ENCODE data around the gene ZNF33A. TPM values are rescaled to one million over a fixed set of nuclear protein-coding genes. Genes with fewer than 3 reads are reported as not detected.

Gene ZNF33A
- total and polyA plus RNA-seq, 2 of the 4 experiments (the other 2 are of a cell fraction): 5.6 to 14.3 TPM

DNA sequence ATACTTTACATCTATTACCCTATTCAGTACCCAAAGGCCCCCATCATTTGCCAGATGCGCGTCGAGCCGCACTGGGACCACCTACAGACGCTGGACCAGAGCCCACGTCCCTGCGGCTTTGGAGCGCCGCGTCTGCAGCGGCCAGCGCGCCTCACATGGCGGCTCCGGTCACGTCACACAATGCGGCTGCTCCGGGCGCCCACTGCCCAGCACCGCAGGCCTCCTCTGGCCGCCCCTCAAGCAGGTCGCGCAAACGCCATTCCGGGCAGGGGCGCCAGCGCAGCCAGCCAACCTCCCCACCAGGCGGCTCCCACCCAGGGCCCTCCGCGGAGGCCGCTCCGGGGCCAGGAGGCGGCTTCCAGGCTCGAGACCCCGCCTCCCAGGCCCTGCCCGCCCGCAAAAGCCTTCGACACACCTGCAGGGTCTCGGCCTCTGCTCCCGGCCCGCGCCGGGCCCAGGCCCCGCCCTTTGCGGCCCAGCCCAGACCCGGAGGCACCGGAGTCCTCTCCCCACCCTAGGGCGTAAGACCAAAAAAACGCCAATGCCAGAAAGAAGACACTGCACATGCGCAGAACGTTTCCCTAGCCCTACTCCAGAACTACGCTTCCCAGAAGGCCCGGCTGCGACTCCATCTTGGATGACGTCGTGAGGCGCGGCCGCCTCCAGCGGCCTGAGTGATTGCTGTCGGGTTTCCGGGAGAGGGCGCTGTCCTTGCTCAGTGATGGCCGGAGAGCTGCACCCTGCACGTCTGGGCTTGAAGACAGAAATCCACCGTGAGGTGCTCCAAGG, 34.2 kb upstream of the ZNF33A start, which contains the start of gene ZNF25:
TSS of gene ZNF25 (minus strand) at position 557 of the 789 bp plus-strand sequence. CDS start 4,925 bp downstream, outside the sequence.
- dilution Hi-C loops (cut with HindIII; ENCODE audit: low sequenced_read_pairs, unreplicated experiment): no loop called here
- no peaks in the 10 kb centered on the region for H3K27me3 ChIP-seq (ENCODE audit: control insufficient read depth, insufficient read depth, low read length)
- H3K27ac ChIP-seq (ENCODE audit: insufficient read depth, low read length): peak within 1 kb of the TSS; percentile 62
- H3K23ac ChIP-seq (ENCODE audit: low read depth, low read length): peak within 1 kb of the TSS; percentile 80
- in situ Hi-C loops (cut with MboI; ENCODE audit: low sequenced_read_pairs): loop anchor here (25.0 kb wide), 1 partner anchor 386 kb away; no protein-coding TSS in a partner anchor
- 1% methylated on average over 32 of the region's 66 CpGs; no CpG with 5 or more reads in 1 of the 2 experiments for WGBS, 2 experiments (ENCODE audit: extremely low coverage in 2 of 2, insufficient read length in 1 of 2)
- H3K36me3 ChIP-seq (ENCODE audit: control insufficient read depth, insufficient read depth, low read length): no peaks in the 10 kb centered on the region
- peak within 1 kb of the TSS; percentile 73 for H2BK5ac ChIP-seq (ENCODE audit: low read depth, low read length, poor library complexity, severe bottlenecking)
- H2AFZ ChIP-seq (replicated peaks; ENCODE audit: low read length, poor library complexity): peak within 1 kb of the TSS; percentile 89
- no peaks in the 10 kb centered on the region for H4K20me1 ChIP-seq (ENCODE audit: insufficient read depth, low read length)
- H2AK5ac ChIP-seq (ENCODE audit: low read depth, low read length): peak within 1 kb of the TSS; percentile 70; the same call in 1 of the 2 replicates
- peak within 1 kb of the TSS; percentile 76; the same call in 1 of the 2 replicates for H3K56ac ChIP-seq (ENCODE audit: extremely low read depth, insufficient read depth, low read length)
- BruUV-seq (replicated peaks): no TSS peak
- peak within 1 kb of the TSS; percentile 73 for H4K91ac ChIP-seq (ENCODE audit: insufficient read depth, low read depth, low read length)
- peak within 1 kb of the TSS; percentile 48; the same call in 1 of the 2 replicates for H3K18ac ChIP-seq (ENCODE audit: low read depth, low read length)
- peak within 1 kb of the TSS; percentile 80; the same call in 1 of the 2 replicates for H4K5ac ChIP-seq (ENCODE audit: low read depth, low read length)
- H3K4ac ChIP-seq (ENCODE audit: low read depth, low read length): peak within 1 kb of the TSS; percentile 81
- POLR2A ChIA-PET (ENCODE audit: unreplicated experiment): interaction anchor here (0.6 kb wide), 1 partner anchor 11 kb away, joined by 3 read pairs; no protein-coding TSS in a partner anchor
- peak within 1 kb of the TSS; percentile 79 for H3K9ac ChIP-seq (ENCODE audit: low read depth, low read length)
- no peaks in the 10 kb centered on the region for H3K9me3 ChIP-seq (ENCODE audit: control insufficient read depth, insufficient read depth, low read length)
- intact Hi-C loops (cut with micrococcal nuclease): loop anchor here (1.0 to 2.0 kb wide), 4 partner anchors 34 to 391 kb away; partner anchors contain the start of genes ZNF248, ZNF33A and ZNF37A
- peak within 1 kb of the TSS; percentile 85; the same call in 2 of the 3 replicates for H2BK15ac ChIP-seq (ENCODE audit: low read depth, low read length)
- peak within 1 kb of the TSS; percentile 85 to 99 for H4K8ac ChIP-seq (ENCODE audit: low read depth in 2 of 2, low read length in 2 of 2)
- peak within 1 kb of the TSS; percentile 95 for H3K4me2 ChIP-seq (ENCODE audit: low read depth, low read length)
- H3K4me3 ChIP-seq (ENCODE audit: insufficient read depth, low read depth, low read length): peak within 1 kb of the TSS; percentile 77
- DNase-seq (peak; percentile 98), ATAC-seq (ENCODE audit: low read depth) (peak; percentile 97)
- H2BK20ac ChIP-seq (ENCODE audit: low read depth, low read length): no peak within 1 kb of the TSS
- H2AK9ac ChIP-seq (replicated peaks; ENCODE audit: low read depth, low read length, poor library complexity): peak within 1 kb of the TSS; percentile 88
- CTCF ChIA-PET: interaction anchor here (0.5 to 1.2 kb wide), 8 partner anchors 10 to 390 kb away, joined by 3 to 4 read pairs (median 3); partner anchors contain the start of gene ZNF37A
- peak within 1 kb of the TSS; percentile 57; the same call in 1 of the 2 replicates for H2BK120ac ChIP-seq (ENCODE audit: low read depth, low read length)
- no peaks in the 10 kb centered on the region for H3K4me1 ChIP-seq (ENCODE audit: control insufficient read depth, insufficient read depth, low read length)
- H3K14ac ChIP-seq (replicated peaks; ENCODE audit: low read depth, low read length): peak within 1 kb of the TSS; percentile 91
- H3K79me1 ChIP-seq (ENCODE audit: low read depth in 1 of 2, low read length in 2 of 2): peaks cover 6 to 7% of the 10 kb centered on the region in 2 experiments
- H3K9me1 ChIP-seq (ENCODE audit: insufficient read depth, low read length): no peaks in the 10 kb centered on the region
- TF ChIP-seq CHD1 (IDR thresholded peaks at IDR 0.05; ENCODE audit: low read depth, low read length) (no peak), POLR2A (IDR thresholded peaks at IDR 0.05; ENCODE audit: low read depth, low read length) (peak; percentile 76), BHLHE40 (IDR thresholded peaks at IDR 0.05; ENCODE audit: low read depth, low read length) (no peak), RCOR1 (IDR thresholded peaks at IDR 0.05; ENCODE audit: insufficient replicate concordance, low read length) (no peak), ELK1 (IDR thresholded peaks at IDR 0.05; ENCODE audit: borderline replicate concordance, low read depth, low read length) (no peak), MAFK (IDR thresholded peaks at IDR 0.05; ENCODE audit: low read depth, low read length) (no peak), MAZ (IDR thresholded peaks at IDR 0.05; ENCODE audit: borderline replicate concordance, low read depth, low read length) (peak; percentile 54; the same call in 1 of the 2 replicates), SMC3 (IDR thresholded peaks at IDR 0.05; ENCODE audit: low read depth, low read length) (peak; percentile 84), CTCF (conservative IDR thresholded peaks at IDR 0.05; ENCODE audit: low read depth, low read length) (peak; percentile 99), RFX5 (IDR thresholded peaks at IDR 0.05; ENCODE audit: low read depth, low read length) (no peak), CEBPB (IDR thresholded peaks at IDR 0.05; ENCODE audit: low read depth, low read length) (no peak), MXI1 (IDR thresholded peaks at IDR 0.05; ENCODE audit: borderline replicate concordance, low read depth, low read length) (peak; percentile 43; the same call in 1 of the 2 replicates), RAD21 (IDR thresholded peaks at IDR 0.05; ENCODE audit: low read length) (peak; percentile 77), FOS (IDR thresholded peaks at IDR 0.05; ENCODE audit: low read depth, low read length) (no peak)

All from IMR-90 (cell line).